Stimulated activated CD4-positive, alpha-beta T cell treated with anti-CD3 and anti-CD28 coated beads, Interleukin-2, amount 100 ng/mL, for 4 hours (primary cell): ENCODE results near the gene GRIK1.

Source experiments
- DNase-seq: peaks from one replicate; pipeline ENCODE4 v3.0.0-alpha.2; 2020; ENCODE audit warnings: low read depth

The GRIK1 gene

DNA sequence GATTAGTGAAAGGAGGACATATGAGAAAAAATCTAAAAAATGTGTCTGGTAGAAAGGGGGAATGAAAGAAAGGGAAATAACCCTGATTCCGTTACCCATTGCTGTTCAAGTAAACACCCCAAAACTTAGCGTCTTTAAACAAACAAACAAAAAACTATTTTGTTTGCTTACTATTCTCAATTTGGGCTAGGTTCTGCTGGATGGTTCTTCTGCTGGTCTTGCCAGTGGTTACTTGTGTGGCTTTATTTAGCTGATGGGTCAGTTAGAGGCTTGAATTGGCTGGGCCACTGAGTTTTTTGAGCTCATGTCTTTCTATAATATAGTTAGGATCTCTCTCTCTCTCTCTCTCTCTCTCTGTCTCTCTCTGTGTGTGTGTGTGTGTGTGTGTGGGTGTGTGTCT lies 112.1 kb downstream of the GRIK1 start:
- DNase-seq, result no peak

DNA sequence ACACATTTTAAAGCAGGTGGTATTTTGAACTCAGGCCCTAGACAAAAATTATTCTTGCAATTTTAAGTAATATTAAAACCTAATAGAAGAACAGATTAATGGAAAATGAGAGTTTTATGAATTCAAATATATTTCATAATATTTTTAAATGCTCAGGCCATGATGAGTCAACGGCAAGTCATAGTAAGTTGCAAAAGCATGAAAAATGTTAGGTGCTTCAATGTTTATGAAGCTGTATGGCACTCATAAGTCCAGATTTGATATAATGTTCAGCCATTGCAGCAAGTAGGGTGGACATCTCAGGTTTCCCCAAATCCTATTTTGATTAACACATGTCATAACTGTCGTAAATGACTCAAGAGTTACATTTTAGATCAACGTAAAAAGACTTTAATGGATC lies 112.6 kb downstream of the GRIK1 start:
- no peak for DNase-seq

GRCh38 chr21:29826386-29826785 lies 113.4 kb downstream of the GRIK1 start:
- DNase-seq, result no peak

- DNase-seq, result no peak
These were observed 113.9 kb downstream of the GRIK1 start for GRCh38 chr21:29825936-29826335.

- no peak for DNase-seq
These were observed 114.5 kb downstream of the GRIK1 start for GRCh38 chr21:29825345-29825744.

DNA sequence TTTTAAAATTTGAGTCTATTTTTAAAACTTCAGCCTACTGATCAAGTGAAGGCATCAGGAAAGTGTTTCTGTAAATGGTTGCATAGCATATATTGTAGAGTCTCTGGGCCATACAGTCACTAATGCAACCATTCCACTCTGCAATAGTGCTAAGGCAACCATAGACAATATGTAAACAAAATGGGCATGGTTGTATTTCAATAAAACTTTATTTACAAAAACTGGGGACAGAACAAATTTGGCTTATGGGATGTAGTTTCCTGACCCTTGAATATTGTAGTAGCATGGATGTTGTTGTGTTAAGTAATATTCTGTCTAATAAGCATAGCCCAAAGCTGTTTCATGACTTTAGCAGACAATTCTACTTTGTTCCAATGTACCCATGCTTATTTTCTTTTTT lies 117.7 kb downstream of the GRIK1 start:
- no peak for DNase-seq

- DNase-seq, result no peak
These were observed 118.6 kb downstream of the GRIK1 start for GRCh38 chr21:29821230-29821629.

- no peak for DNase-seq
These were observed 120.0 kb downstream of the GRIK1 start for GRCh38 chr21:29819675-29820326.

DNA sequence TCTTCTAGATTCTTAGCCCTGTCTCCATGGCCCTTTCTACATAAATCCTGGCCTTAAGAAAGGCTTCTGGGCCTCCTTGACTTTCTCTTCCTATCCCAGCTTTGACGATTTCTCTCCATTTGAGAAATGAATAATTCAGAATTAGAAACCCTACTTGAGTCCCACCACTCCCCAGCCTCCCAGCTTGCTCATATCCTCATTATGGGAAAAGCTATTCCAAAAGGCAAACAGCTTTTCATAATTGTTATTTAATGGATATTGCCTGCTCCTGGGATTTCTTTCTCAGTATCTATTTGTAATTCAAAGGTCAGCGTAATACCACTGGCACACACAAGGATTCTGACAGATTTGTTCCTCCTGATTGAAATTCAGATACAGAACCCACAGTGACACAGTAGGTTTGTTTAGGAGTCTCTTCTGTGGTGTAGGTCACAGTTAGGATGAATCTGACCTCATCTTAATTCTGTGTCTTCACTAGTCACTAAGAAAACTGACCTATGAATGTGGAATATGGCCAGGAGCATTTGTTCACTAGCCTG lies 121.3 kb downstream of the GRIK1 start:
- DNase-seq, result no peak

DNA sequence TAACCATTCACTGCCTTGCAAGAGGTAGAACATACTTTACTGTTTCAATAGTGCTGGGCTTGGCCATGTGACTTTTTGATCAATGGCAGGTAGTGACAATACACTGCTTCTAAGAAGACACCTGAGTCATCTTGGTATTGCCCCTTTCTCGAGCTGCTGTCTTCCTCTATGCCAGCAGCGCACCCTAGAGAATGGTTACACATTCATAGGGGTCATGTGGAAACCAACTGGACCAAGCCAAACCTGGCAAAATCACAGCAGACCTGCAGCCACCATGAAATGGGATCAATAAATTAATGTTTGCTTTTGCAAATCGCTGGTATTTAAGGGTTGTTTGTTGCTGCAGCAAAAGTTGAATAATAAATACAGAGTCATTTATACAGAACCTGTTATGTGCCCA lies 122.3 kb downstream of the GRIK1 start:
- DNase-seq, result no peak

DNA sequence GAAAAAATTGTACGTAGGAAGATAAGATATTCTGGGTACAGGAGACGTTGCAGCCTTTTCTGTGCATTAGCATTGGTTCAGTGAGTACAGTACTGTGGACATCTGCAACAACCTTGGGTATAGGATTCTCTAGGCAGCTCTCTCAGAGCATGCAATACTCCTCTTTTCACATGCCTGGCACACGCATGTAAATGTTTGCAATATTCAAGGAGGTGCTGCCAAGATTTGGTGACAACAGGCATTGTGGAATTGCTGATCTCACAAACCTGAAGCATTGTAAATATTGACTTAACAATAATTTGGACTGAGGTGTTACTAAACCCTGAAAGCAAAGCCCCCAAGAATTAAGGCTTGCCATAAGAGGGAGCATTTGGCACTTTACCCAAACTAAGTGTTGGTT lies 126.8 kb downstream of the GRIK1 start:
- DNase-seq, result no peak

DNA sequence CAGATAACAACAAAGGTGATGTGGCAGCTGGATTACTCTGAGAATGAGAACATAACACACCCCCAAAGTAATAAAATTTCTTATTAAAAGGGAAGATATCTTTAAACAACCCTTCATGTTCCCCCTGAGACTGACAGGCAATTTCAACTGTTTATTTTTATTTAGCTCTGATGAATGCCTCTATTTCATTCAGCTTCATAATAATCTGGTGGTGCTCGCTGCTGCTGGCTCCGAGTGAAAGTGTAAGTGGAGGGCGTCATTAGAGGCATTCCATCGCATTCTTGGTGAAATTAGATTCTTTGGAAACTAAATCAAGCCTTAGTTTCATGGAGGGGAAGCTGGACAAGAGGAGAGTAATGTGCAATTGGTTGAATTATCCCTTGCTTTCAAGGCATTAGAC lies 128.9 kb downstream of the GRIK1 start:
- no peak for DNase-seq

- no peak for DNase-seq
These were observed 131.6 kb downstream of the GRIK1 start for GRCh38 chr21:29808153-29808552.

DNA sequence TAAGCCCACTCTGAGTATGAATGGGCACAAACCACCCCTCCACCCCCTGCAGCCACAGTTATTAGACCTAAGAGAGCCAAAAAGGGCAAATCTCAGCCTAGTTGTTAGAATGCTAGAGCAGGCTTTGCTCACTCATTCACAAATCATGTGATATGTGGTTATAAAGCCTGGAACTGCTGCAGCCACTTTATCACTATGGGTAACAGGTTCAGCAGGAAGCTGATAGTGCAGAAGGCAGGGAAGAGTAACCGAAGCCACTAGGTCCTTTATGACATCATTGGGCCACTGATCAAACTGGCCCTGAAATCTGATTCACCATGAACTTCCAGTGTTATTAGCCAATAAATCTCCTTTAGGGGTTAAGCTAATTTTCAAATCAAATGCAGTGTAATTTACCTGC lies 134.7 kb downstream of the GRIK1 start:
- DNase-seq, result no peak

DNA sequence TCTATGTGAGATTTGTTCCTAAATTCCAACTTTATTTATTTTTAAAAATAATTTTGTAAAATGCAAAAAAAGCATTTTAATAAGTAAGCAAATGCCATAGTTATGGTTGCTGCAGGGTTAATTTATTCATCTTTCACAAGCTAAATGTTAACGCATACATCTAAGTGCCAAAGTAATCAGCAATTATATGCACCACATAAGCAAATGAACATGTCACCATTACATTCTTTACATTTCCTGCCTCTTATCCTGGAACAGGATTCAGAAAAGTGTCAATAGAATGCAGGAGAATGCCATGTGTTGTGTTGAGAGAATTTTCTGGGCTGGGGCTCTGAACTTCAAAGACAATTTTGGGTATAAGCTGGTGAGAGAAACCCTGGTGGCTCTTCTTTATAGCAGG lies 136.6 kb downstream of the GRIK1 start:
- DNase-seq, result no peak

- DNase-seq, result no peak
These were observed 138.7 kb downstream of the GRIK1 start for GRCh38 chr21:29801122-29801521.

GRCh38 chr21:29800056-29800455 lies 139.7 kb downstream of the GRIK1 start:
- DNase-seq, result no peak

- no peak for DNase-seq
These were observed 141.0 kb downstream of the GRIK1 start for GRCh38 chr21:29798840-29799239.

DNA sequence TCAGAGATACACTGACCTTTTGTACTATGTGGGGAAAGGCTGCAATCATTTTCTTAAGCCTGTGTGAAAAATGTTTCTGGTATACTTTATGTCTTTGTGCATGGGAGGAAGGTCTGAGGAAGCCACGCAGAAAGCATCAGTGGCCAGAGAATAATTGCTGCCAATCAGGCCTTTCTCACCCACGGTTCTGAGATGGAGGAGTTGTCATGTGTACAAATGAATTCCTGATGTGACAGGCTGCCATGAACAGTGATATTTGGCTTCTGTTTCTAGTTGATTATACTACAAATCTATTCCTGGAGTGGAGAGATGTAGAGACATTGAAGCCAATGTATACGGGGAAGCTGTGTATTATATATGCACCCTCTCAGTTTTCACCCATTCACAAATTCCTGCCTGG lies 142.6 kb downstream of the GRIK1 start:
- DNase-seq, result no peak

DNA sequence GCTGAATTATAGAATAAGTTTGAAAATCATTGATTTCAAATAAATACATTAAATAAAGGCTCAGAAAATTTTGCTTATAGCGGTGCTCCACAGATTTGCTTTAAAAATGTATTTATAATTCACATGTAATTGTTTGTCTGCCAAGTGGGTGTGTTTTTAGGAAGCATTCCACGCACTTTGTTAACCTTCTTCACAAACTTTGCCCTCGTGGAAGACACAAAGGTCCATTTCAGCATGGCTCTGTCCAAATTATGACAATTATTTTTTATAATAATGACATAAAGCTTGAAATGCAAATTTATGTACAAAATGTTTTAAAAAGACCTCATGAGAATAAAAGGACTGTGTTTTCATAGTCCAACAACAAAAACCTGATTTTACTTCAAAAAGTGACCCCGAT lies 146.1 kb downstream of the GRIK1 start:
- no peak for DNase-seq

GRCh38 chr21:29789393-29789792 lies 150.4 kb downstream of the GRIK1 start:
- DNase-seq, result no peak

DNA sequence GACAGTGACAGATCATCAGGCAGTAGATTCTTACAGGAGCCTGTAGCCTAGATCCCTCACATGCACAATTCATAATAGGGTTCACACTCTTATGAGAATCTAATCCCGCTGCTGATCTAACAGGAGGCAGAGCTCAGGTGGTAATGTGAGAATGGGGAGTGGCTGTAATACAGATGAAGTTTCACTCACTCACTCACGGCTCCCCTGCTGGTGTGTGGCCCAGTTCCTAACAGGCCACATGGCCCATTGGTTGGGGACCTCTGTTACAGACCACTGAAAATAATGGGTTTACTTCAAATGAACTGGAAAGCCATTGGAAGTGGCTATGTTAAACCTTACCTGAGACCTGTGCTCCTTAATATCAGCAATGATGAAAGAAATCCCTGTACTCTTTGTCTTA lies 151.0 kb downstream of the GRIK1 start:
- DNase-seq, result no peak

- DNase-seq, result no peak
These were observed 152.4 kb downstream of the GRIK1 start for GRCh38 chr21:29787361-29787909.
